A549 (cell line): Measurements from ENCODE around the gene CANT1. TPM values are rescaled to one million over a fixed set of nuclear protein-coding genes. Genes with fewer than 3 reads are reported as not detected.
A peak's percentile ranks its signal among the peaks of the same experiment; 100 is the strongest.

Experiments used
- ATAC-seq, 2 experiments: fragments of 200-7000 bp in 1 of 2; fragments of >200 bp in 1 of 2; cut with Nextera tagmentation in 1 of 2; cut with Tn5 transposase in 1 of 2; 3 replicates each; pipeline versions ENCODE4 v1.8.0 to v1.9.1; 2018 to 2020; ENCODE audit warnings: mild to moderate bottlenecking in 1 of 2, moderate library complexity in 1 of 2
- CTCF ChIA-PET: fragments of 300-600 bp; sonication (Branson Sonifier 250); formaldehyde crosslinking; extraction: SDS; loops from one replicate; lab custom pipeline; 2021; ENCODE audit warnings: antibody characterized with exemption, inconsistent platforms; lab: Yijun Ruan, JAX
- POLR2A ChIA-PET: fragments of 350-600 bp; formaldehyde crosslinking; extraction: SDS; loops from one replicate; lab custom pipeline; 2021; ENCODE audit warnings: antibody characterized with exemption, inconsistent platforms; lab: Yijun Ruan, JAX
- DNase-seq, 2 experiments: peaks; one replicate each; pipeline versions ENCODE4 v3.0.0 to v3.0.0-alpha.2; 2011 to 2016; ENCODE audit warnings: low read depth in 1 of 2, low spot score in 1 of 2
- FAIRE-seq: peaks from 2 replicates; lab custom pipeline; 2011; peaks lifted over from hg19 to GRCh38; lab: Jason Lieb, UNC
- H3K27ac ChIP-seq, 2 experiments: fragments of >200 bp; sonication (Bioruptor Twin); formaldehyde crosslinking; 3 replicates each; pipeline ENCODE4 v1.5.1; 2016 to 2017
- H3K4me1 ChIP-seq: fragments of >200 bp; sonication (Bioruptor Twin); formaldehyde crosslinking; 3 replicates; pipeline ENCODE4 v1.6.1; 2016
- H3K4me2 ChIP-seq: fragments of >200 bp; sonication (Bioruptor Twin); formaldehyde crosslinking; 3 replicates; pipeline ENCODE4 v1.6.1; 2016
- H3K4me3 ChIP-seq: fragments of >200 bp; sonication (Bioruptor Twin); formaldehyde crosslinking; 3 replicates; pipeline ENCODE4 v1.5.1; 2016
- H3K9me3 ChIP-seq: fragments of >200 bp; sonication (Bioruptor Twin); formaldehyde crosslinking; 3 replicates; pipeline ENCODE4 v1.6.1; 2016
- ATOH8 ChIP-seq: fragments of 250-450 bp; sonication (Bioruptor Pico); IDR thresholded peaks from 2 replicates; pipeline ENCODE4 v1.5.0; 2020; ENCODE audit warnings: low read depth, mild to moderate bottlenecking, moderate library complexity
- BCL3 ChIP-seq: fragments of >200 bp; sonication (Bioruptor Twin); formaldehyde crosslinking; IDR thresholded peaks from 3 replicates; pipeline ENCODE4 v1.6.1; 2016
- CEBPB ChIP-seq, 2 experiments: fragments of >200 bp in 1 of 2; sonication (Bioruptor Twin) in 1 of 2; formaldehyde crosslinking in 1 of 2; IDR thresholded peaks; 2 replicates each; pipeline ENCODE4 v1.6.1; 2012 to 2016
- ELK1 ChIP-seq: fragments of 150-350 bp; IDR thresholded peaks from 2 replicates; pipeline ENCODE4 v1.6.1; 2014; ENCODE audit warnings: low read depth, mild to moderate bottlenecking, low read length
- FOSL2 ChIP-seq, 2 experiments: fragments of 450-650 bp in 1 of 2; fragments of >200 bp in 1 of 2; sonication (Bioruptor Twin) in 1 of 2; formaldehyde crosslinking; IDR thresholded peaks; 2 replicates each; pipeline versions ENCODE4 v1.5.0 to v1.6.1; 2016 to 2020; ENCODE audit warnings: mild to moderate bottlenecking in 1 of 2, moderate library complexity in 1 of 2
- FOXS1 ChIP-seq: fragments of 250-450 bp; sonication (Bioruptor Pico); IDR thresholded peaks from 2 replicates; pipeline ENCODE4 v1.5.0; 2020; ENCODE audit warnings: mild to moderate bottlenecking, moderate library complexity
- GATA3 ChIP-seq: IDR thresholded peaks from 2 replicates; pipeline ENCODE4 v1.6.1; 2012; ENCODE audit warnings: borderline replicate concordance
- HDAC2 ChIP-seq: fragments of 200-600 bp; sonication (generic); IDR thresholded peaks from 2 replicates; pipeline ENCODE4 v1.6.1; 2016
- HES2 ChIP-seq: fragments of >200 bp; sonication (Bioruptor Twin); formaldehyde crosslinking; IDR thresholded peaks from 2 replicates; pipeline ENCODE4 v1.6.1; 2016
- HEYL ChIP-seq: fragments of 250-450 bp; sonication (Bioruptor Pico); IDR thresholded peaks from 2 replicates; pipeline ENCODE4 v1.8.0; 2021; ENCODE audit warnings: mild to moderate bottlenecking, moderate library complexity
- HOXA7 ChIP-seq: fragments of 250-450 bp; sonication (Bioruptor Pico); IDR thresholded peaks from 2 replicates; pipeline ENCODE4 v1.5.0; 2020; ENCODE audit warnings: mild to moderate bottlenecking, moderate library complexity
- JUN ChIP-seq, 2 experiments: fragments of >200 bp; sonication (Bioruptor Twin); formaldehyde crosslinking; IDR thresholded peaks; 2 replicates in 1 of 2; 3 replicates in 1 of 2; pipeline ENCODE4 v1.6.1; 2016 to 2017
- JUNB ChIP-seq: fragments of >200 bp; sonication (Bioruptor Twin); formaldehyde crosslinking; IDR thresholded peaks from 2 replicates; pipeline ENCODE4 v1.6.1; 2016
- MAZ ChIP-seq: fragments of 150-350 bp; IDR thresholded peaks from 2 replicates; pipeline ENCODE4 v1.6.1; 2014; ENCODE audit warnings: antibody characterized with exemption, low read depth, low read length, borderline replicate concordance
- MYC ChIP-seq: IDR thresholded peaks from 2 replicates; pipeline ENCODE4 v1.6.1; 2012; ENCODE audit warnings: mild to moderate bottlenecking, inconsistent platforms, low read length, improper control_type of control experiment, borderline replicate concordance
- NPAS2 ChIP-seq: fragments of 250-450 bp; sonication (Bioruptor Pico); IDR thresholded peaks from 2 replicates; pipeline ENCODE4 v1.8.0; 2022; ENCODE audit warnings: mild to moderate bottlenecking, moderate library complexity, borderline replicate concordance
- PHF8 ChIP-seq: fragments of 200-600 bp; sonication (generic); IDR thresholded peaks from 2 replicates; pipeline ENCODE4 v1.6.1; 2016; ENCODE audit warnings: low read depth, mild to moderate bottlenecking, antibody characterized with exemption, moderate library complexity, borderline replicate concordance
- POLR2AphosphoS2 ChIP-seq: conservative IDR thresholded peaks from 2 replicates; pipeline ENCODE4 v1.6.1; 2012; ENCODE audit warnings: low read length, improper control_type of control experiment, inconsistent platforms
- RCOR1 ChIP-seq: fragments of 150-350 bp; IDR thresholded peaks from 2 replicates; pipeline ENCODE4 v1.6.1; 2014; ENCODE audit warnings: antibody characterized with exemption, low read length, low read depth
- RFX5 ChIP-seq: fragments of 450-650 bp; IDR thresholded peaks from 2 replicates; pipeline ENCODE4 v1.7.1; 2014; ENCODE audit warnings: antibody characterized with exemption, mild to moderate bottlenecking, moderate library complexity
- RNF2 ChIP-seq: fragments of 200-600 bp; sonication (generic); IDR thresholded peaks from 2 replicates; pipeline ENCODE4 v1.6.1; 2016; ENCODE audit warnings: low read depth, mild to moderate bottlenecking, antibody characterized with exemption, moderate library complexity, borderline replicate concordance
- SMC3 ChIP-seq: fragments of >200 bp; sonication (Bioruptor Twin); formaldehyde crosslinking; IDR thresholded peaks from 3 replicates; pipeline ENCODE4 v1.6.1; 2018; ENCODE audit warnings: inconsistent platforms
- SREBF2 ChIP-seq: fragments of 450-650 bp; IDR thresholded peaks from 2 replicates; pipeline ENCODE4 v1.6.1; 2014; ENCODE audit warnings: mild to moderate bottlenecking, moderate library complexity
- TFCP2L1 ChIP-seq: fragments of 250-450 bp; sonication (Bioruptor Pico); IDR thresholded peaks from 2 replicates; pipeline ENCODE4 v1.5.0; 2021; ENCODE audit warnings: mild to moderate bottlenecking
- TP53 ChIP-seq: fragments of 250-450 bp; sonication (Bioruptor Pico); IDR thresholded peaks from 2 replicates; pipeline ENCODE4 v1.5.0; 2021; ENCODE audit warnings: mild to moderate bottlenecking, moderate library complexity
- ZNF302 ChIP-seq: fragments of 250-450 bp; sonication (Bioruptor Pico); IDR thresholded peaks from 2 replicates; pipeline ENCODE4 v1.9.0; 2021; ENCODE audit warnings: inconsistent platforms, mild to moderate bottlenecking, moderate library complexity
- WGBS: methylation state at CpG from one replicate; pipeline ENCODE4 v1.1.6; 2017; ENCODE audit errors: missing lambda C conversion rate; 5-methylcytosine and 5-hydroxymethylcytosine counted together
- polyA plus RNA-seq, 4 experiments: library from polyadenylated mRNA; depleted of rRNA in 3 of 4; stranded (reverse); fragments of >200 nt; fragmentation: RNase III in 1 of 4; extraction: RNeasy Plus Mini Kit Qiagen cat#74134 plus additional on column Dnase treatment in 1 of 4; gene quantifications; 2 replicates in 3 of 4; 3 replicates in 1 of 4; pipeline ENCODE4 v1.2.3, GENCODE V29; 2011 to 2017

Gene CANT1
- polyA plus RNA-seq, 2 of the 4 experiments (the other 2 are of a cell fraction) = 65.5 to 67.6 TPM

- 48% methylated on average over 2 of the region's 2 CpGs for WGBS
- Histone ChIP-seq H3K9me3 (peaks cover 17% of the 10 kb centered on the region; the same call in 2 of the 3 replicates), H3K4me1 (no peaks in the 10 kb centered on the region), H3K27ac (no peak overlapping the region), H3K4me3 (no peak overlapping the region), H3K4me2 (no peak overlapping the region)
- ChIA-PET CTCF (interaction anchor here (0.8 to 11.9 kb wide), 14 partner anchors 7 to 347 kb away, joined by 3 to 289 read pairs (median 4); partner anchors contain the start of gene CANT1), POLR2A (no interaction called here)
- TF ChIP-seq PHF8 (no peak), JUN (IDR thresholded peaks at IDR 0.05) (no peak), MYC (no peak), RCOR1 (no peak), POLR2AphosphoS2 (no peak), ZNF302 (no peak), MAZ (no peak), HOXA7 (no peak), FOSL2 (IDR thresholded peaks at IDR 0.05) (no peak), FOSL2 (CRISPR knock-in tag; IDR thresholded peaks at IDR 0.05) (no peak), HEYL (no peak), JUNB (no peak), SREBF2 (no peak), ELK1 (no peak), RNF2 (no peak), ATOH8 (CRISPR knock-in tag) (no peak), FOXS1 (CRISPR knock-in tag) (no peak), TP53 (CRISPR knock-in tag) (no peak), SMC3 (no peak), BCL3 (no peak), TFCP2L1 (CRISPR knock-in tag) (no peak)
- peak; percentile 65 for FAIRE-seq
- ATAC-seq = no peak
- DNase-seq = no peak
These were observed 43.8 kb upstream of the CANT1 start for GRCh38 chr17:79053251-79053925.

GRCh38 chr17:79052131-79052530, 42.6 kb upstream of the CANT1 start:
- no peak for DNase-seq
- ChIA-PET CTCF (interaction anchor here (1.0 to 11.9 kb wide), 9 partner anchors 8 to 337 kb away, joined by 3 to 289 read pairs (median 4); no protein-coding TSS in a partner anchor), POLR2A (no interaction called here)
- TF ChIP-seq RFX5 (no peak), NPAS2 (CRISPR knock-in tag) (no peak), PHF8 (no peak), CEBPB (IDR thresholded peaks at IDR 0.05) (no peak), HES2 (no peak), FOXS1 (CRISPR knock-in tag) (no peak), GATA3 (no peak), HDAC2 (no peak)
- WGBS = 27% methylated on average over 1 of the region's 1 CpG
- no peak overlapping the region for H3K27ac ChIP-seq
- FAIRE-seq = no peak
- H3K4me3 ChIP-seq = no peak overlapping the region
- ATAC-seq = no peak
- no peak overlapping the region for H3K4me2 ChIP-seq
- H3K9me3 ChIP-seq = peaks cover 17% of the 10 kb centered on the region; the same call in 2 of the 3 replicates
- no peaks in the 10 kb centered on the region for H3K4me1 ChIP-seq
